GM23248 (cell line): ENCODE measurements around the gene TXNIP.

Source experiments
- EZH2 ChIP-seq: fragments of 200-600 bp; sonication (generic); IDR thresholded peaks from 2 replicates; pipeline ENCODE4 v1.6.1; 2018; ENCODE audit warnings: antibody characterized with exemption, mild to moderate bottlenecking; ENCODE audit not compliant: insufficient read depth, poor library complexity, severe bottlenecking
- EZH2phosphoT487 ChIP-seq: fragments of 200-600 bp; sonication (generic); IDR thresholded peaks from 2 replicates; pipeline ENCODE4 v1.6.1; 2018; ENCODE audit warnings: antibody characterized with exemption, moderate library complexity, mild to moderate bottlenecking, low read depth; ENCODE audit not compliant: insufficient read depth

GRCh38 chr1:145972580-145972979 lies 23.8 kb downstream of the TXNIP start:
- TF ChIP-seq EZH2 (no peak), EZH2phosphoT487 (no peak)
